SH-SY5Y (cell line): ENCODE data around the gene NFKB1.

Experiments used
- GATA2 ChIP-seq: IDR thresholded peaks from 2 replicates; pipeline ENCODE4 v1.6.1; 2011; ENCODE audit warnings: mild to moderate bottlenecking, low read depth, low read length
- GATA3 ChIP-seq: IDR thresholded peaks from 2 replicates; pipeline ENCODE4 v1.6.1; 2011; ENCODE audit warnings: low read depth, mild to moderate bottlenecking, low read length, moderate library complexity

DNA sequence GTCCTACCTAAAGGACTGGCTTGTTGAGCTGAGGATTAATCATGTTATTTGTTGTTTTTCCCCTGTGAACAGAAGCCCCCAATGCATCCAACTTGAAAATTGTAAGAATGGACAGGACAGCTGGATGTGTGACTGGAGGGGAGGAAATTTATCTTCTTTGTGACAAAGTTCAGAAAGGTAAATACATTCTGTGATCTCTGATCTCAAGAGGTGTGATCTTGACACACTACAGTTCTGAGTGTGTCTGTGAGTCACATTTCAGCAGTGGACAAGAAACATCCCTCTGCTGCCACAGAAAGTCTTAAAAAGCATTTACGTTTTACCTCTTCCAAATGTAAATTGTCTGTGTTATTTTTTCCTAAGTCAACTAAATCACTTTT is 79.3 kb downstream of the NFKB1 start:
- no peak for TF ChIP-seq GATA2
- TF ChIP-seq GATA3 = no peak
